ENCODE measurements around the gene C1orf50.

GRCh38 chr1:42788021-42788420 lies 21.0 kb downstream of the C1orf50 start:
- TF ChIP-seq CTCF (IDR thresholded peaks at IDR 0.05 in 8 of 11, conservative IDR thresholded peaks at IDR 0.05 in 3 of 11) (no peak), POLR2A (IDR thresholded peaks at IDR 0.05) (no peak), POLR2AphosphoS5 (IDR thresholded peaks at IDR 0.05) (no peak)
